ENCODE data around the gene FAM118B. TPM values are rescaled to one million over a fixed set of nuclear protein-coding genes. Genes with fewer than 3 reads are reported as not detected.
A peak's percentile ranks its signal among the peaks of the same experiment; 100 is the strongest.

The FAM118B gene
- polyA plus RNA-seq (2013, experiment 1 of 2), result 19.9 TPM
- polyA plus RNA-seq (2013, experiment 2 of 2), result 20.4 TPM

- H2BK120ac ChIP-seq (ENCODE audit: low read depth, low read length), result no peak within 1 kb of the TSS
- H2BK5ac ChIP-seq (ENCODE audit: low read depth, low read length, poor library complexity, severe bottlenecking), result no peak within 1 kb of the TSS
- peak within 1 kb of the TSS in 1 of 2 experiments; percentile 90 for H3K14ac ChIP-seq (ENCODE audit: low read length in 2 of 2)
- DNase-seq, result peak; percentile 96
- H2AFZ ChIP-seq (ENCODE audit: low read depth, low read length), result peak within 1 kb of the TSS; percentile 80
- peak within 1 kb of the TSS; percentile 95 for H3K9ac ChIP-seq (ENCODE audit: low read length)
- peaks cover 23% of the 10 kb centered on the region for H3K79me1 ChIP-seq (replicated peaks; ENCODE audit: low read length, poor library complexity, severe bottlenecking)
- H3K4me2 ChIP-seq (ENCODE audit: low read length, poor library complexity, severe bottlenecking), result peak within 1 kb of the TSS; percentile 86
- no peaks in the 10 kb centered on the region for H3K9me3 ChIP-seq (ENCODE audit: control insufficient read depth, low read length)
- peak within 1 kb of the TSS; percentile 68 for H2BK15ac ChIP-seq (ENCODE audit: low read depth, poor library complexity, severe bottlenecking)
- peak within 1 kb of the TSS; percentile 57 to 82 for H3K18ac ChIP-seq (ENCODE audit: low read depth in 1 of 2, low read length in 2 of 2)
- H3K4ac ChIP-seq (ENCODE audit: low read depth in 1 of 2, low read length in 2 of 2), result peak within 1 kb of the TSS; percentile 7 to 75
- peak within 1 kb of the TSS; percentile 71 for H3K27ac ChIP-seq (ENCODE audit: low read length, poor library complexity, severe bottlenecking)
- no peak within 1 kb of the TSS for H4K91ac ChIP-seq (ENCODE audit: low read length)
- peaks cover 3% of the 10 kb centered on the region for H3K4me1 ChIP-seq (ENCODE audit: control insufficient read depth, insufficient read depth, low read depth, low read length)
- no peak within 1 kb of the TSS for H2AK5ac ChIP-seq (ENCODE audit: low read length, severe bottlenecking)
- under 1% methylated on average over 61 of the region's 62 CpGs for WGBS
- no peaks in the 10 kb centered on the region for H3K27me3 ChIP-seq (ENCODE audit: control insufficient read depth in 1 of 2, insufficient read depth in 1 of 2, low read length in 2 of 2)
- H4K8ac ChIP-seq (ENCODE audit: low read length), result peak within 1 kb of the TSS; percentile 70
- no peak within 1 kb of the TSS for H2BK12ac ChIP-seq (ENCODE audit: low read length in 2 of 2)
- peak within 1 kb of the TSS in 1 of 2 experiments; percentile 90 for H3K23ac ChIP-seq (ENCODE audit: low read length in 2 of 2)
- peaks cover 8 to 35% of the 10 kb centered on the region in 2 experiments for H3K36me3 ChIP-seq (ENCODE audit: control insufficient read depth in 1 of 2, insufficient read depth in 2 of 2, low read depth in 1 of 2, low read length in 2 of 2)
- H3K4me3 ChIP-seq (ENCODE audit: insufficient read depth in 1 of 2, low read depth in 1 of 2, low read length in 2 of 2), result peak within 1 kb of the TSS; percentile 84 to 96
Observed at GRCh38 chr11:126211236-126212088, at the start of gene FAM118B, which contains the start of gene RPUSD4. TSS of gene FAM118B (plus strand) at chr11:126211782. CDS start at chr11:126235002, 23,220 bp downstream. TSS of gene RPUSD4 (minus strand) at chr11:126211650. CDS start at chr11:126211638, 12 bp downstream.

GRCh38 chr11:126162306-126163030 lies 49.1 kb upstream of the FAM118B start:
- H3K36me3 ChIP-seq (ENCODE audit: control insufficient read depth in 1 of 2, insufficient read depth in 2 of 2, low read depth in 1 of 2, low read length in 2 of 2), result no peaks in the 10 kb centered on the region
- peak overlapping the region; percentile 76 for H3K9ac ChIP-seq (ENCODE audit: low read length)
- no peak overlapping the region for H2AK5ac ChIP-seq (ENCODE audit: low read length, severe bottlenecking)
- no peaks in the 10 kb centered on the region for H3K79me1 ChIP-seq (replicated peaks; ENCODE audit: low read length, poor library complexity, severe bottlenecking)
- peak overlapping the region; percentile 4 to 64 for H2BK12ac ChIP-seq (ENCODE audit: low read length in 2 of 2)
- H2BK5ac ChIP-seq (ENCODE audit: low read depth, low read length, poor library complexity, severe bottlenecking), result no peak overlapping the region
- no peak overlapping the region for H3K4me3 ChIP-seq (ENCODE audit: insufficient read depth in 1 of 2, low read depth in 1 of 2, low read length in 2 of 2)
- 91% methylated on average over 12 of the region's 14 CpGs for WGBS
- peak; percentile 22 for DNase-seq
- no peak overlapping the region for H2AFZ ChIP-seq (ENCODE audit: low read depth, low read length)
- peak overlapping the region; percentile 71 for H4K91ac ChIP-seq (ENCODE audit: low read length)
- H2BK120ac ChIP-seq (ENCODE audit: low read depth, low read length), result no peak overlapping the region
- peak overlapping the region; percentile 31 for H4K8ac ChIP-seq (ENCODE audit: low read length)
- H3K27me3 ChIP-seq (ENCODE audit: control insufficient read depth in 1 of 2, insufficient read depth in 1 of 2, low read length in 2 of 2), result peaks cover 0 to 25% of the 10 kb centered on the region in 2 experiments
- no peaks in the 10 kb centered on the region for H3K9me3 ChIP-seq (ENCODE audit: control insufficient read depth, low read length)
- H3K4me1 ChIP-seq (ENCODE audit: control insufficient read depth, insufficient read depth, low read depth, low read length), result peaks cover 16% of the 10 kb centered on the region
- peak overlapping the region; percentile 27 for H2BK15ac ChIP-seq (ENCODE audit: low read depth, poor library complexity, severe bottlenecking)
- H3K23ac ChIP-seq (ENCODE audit: low read length in 2 of 2), result no peak overlapping the region
- H3K4me2 ChIP-seq (ENCODE audit: low read length, poor library complexity, severe bottlenecking), result no peak overlapping the region
- peak overlapping the region; percentile 29 to 47 for H3K18ac ChIP-seq (ENCODE audit: low read depth in 1 of 2, low read length in 2 of 2)
- no peak overlapping the region for H3K14ac ChIP-seq (ENCODE audit: low read length in 2 of 2)
- H3K27ac ChIP-seq (ENCODE audit: low read length, poor library complexity, severe bottlenecking), result peak overlapping the region; percentile 16
- H3K4ac ChIP-seq (ENCODE audit: low read depth in 1 of 2, low read length in 2 of 2), result peak overlapping the region in 1 of 2 experiments; percentile 41

GRCh38 chr11:126163074-126163700 lies 48.4 kb upstream of the FAM118B start:
- H3K4me2 ChIP-seq (ENCODE audit: low read length, poor library complexity, severe bottlenecking), result peak overlapping the region; percentile 6
- peak overlapping the region in 1 of 2 experiments; percentile 41 for H3K4ac ChIP-seq (ENCODE audit: low read depth in 1 of 2, low read length in 2 of 2)
- peaks cover 16% of the 10 kb centered on the region for H3K4me1 ChIP-seq (ENCODE audit: control insufficient read depth, insufficient read depth, low read depth, low read length)
- H3K14ac ChIP-seq (ENCODE audit: low read length in 2 of 2), result peak overlapping the region in 1 of 2 experiments; percentile 76
- peak; percentile 84 for DNase-seq
- peak overlapping the region; percentile 33 for H3K27ac ChIP-seq (ENCODE audit: low read length, poor library complexity, severe bottlenecking)
- WGBS, result 32% methylated on average over 21 of the region's 22 CpGs
- peak overlapping the region in 1 of 2 experiments; percentile 74 for H2BK12ac ChIP-seq (ENCODE audit: low read length in 2 of 2)
- H2BK120ac ChIP-seq (ENCODE audit: low read depth, low read length), result no peak overlapping the region
- H2AK5ac ChIP-seq (ENCODE audit: low read length, severe bottlenecking), result no peak overlapping the region
- H2BK15ac ChIP-seq (ENCODE audit: low read depth, poor library complexity, severe bottlenecking), result no peak overlapping the region
- H3K27me3 ChIP-seq (ENCODE audit: control insufficient read depth in 1 of 2, insufficient read depth in 1 of 2, low read length in 2 of 2), result peaks cover 0 to 19% of the 10 kb centered on the region in 2 experiments
- no peak overlapping the region for H3K23ac ChIP-seq (ENCODE audit: low read length in 2 of 2)
- no peak overlapping the region for H3K4me3 ChIP-seq (ENCODE audit: insufficient read depth in 1 of 2, low read depth in 1 of 2, low read length in 2 of 2)
- H3K9ac ChIP-seq (ENCODE audit: low read length), result peak overlapping the region; percentile 77
- H3K36me3 ChIP-seq (ENCODE audit: control insufficient read depth in 1 of 2, insufficient read depth in 2 of 2, low read depth in 1 of 2, low read length in 2 of 2), result no peaks in the 10 kb centered on the region
- H2AFZ ChIP-seq (ENCODE audit: low read depth, low read length), result no peak overlapping the region
- H4K91ac ChIP-seq (ENCODE audit: low read length), result peak overlapping the region; percentile 71
- H3K18ac ChIP-seq (ENCODE audit: low read depth in 1 of 2, low read length in 2 of 2), result peak overlapping the region; percentile 35 to 64
- H3K9me3 ChIP-seq (ENCODE audit: control insufficient read depth, low read length), result no peaks in the 10 kb centered on the region
- no peak overlapping the region for H4K8ac ChIP-seq (ENCODE audit: low read length)
- no peak overlapping the region for H2BK5ac ChIP-seq (ENCODE audit: low read depth, low read length, poor library complexity, severe bottlenecking)
- H3K79me1 ChIP-seq (replicated peaks; ENCODE audit: low read length, poor library complexity, severe bottlenecking), result no peaks in the 10 kb centered on the region
